ENCODE results near the gene CCDC187.
"Not testable (repeated sequence)": the region's sequence is repeated elsewhere in the genome, so short reads cannot be mapped to it uniquely, and the experiment has no call there.

Gene CCDC187

DNA sequence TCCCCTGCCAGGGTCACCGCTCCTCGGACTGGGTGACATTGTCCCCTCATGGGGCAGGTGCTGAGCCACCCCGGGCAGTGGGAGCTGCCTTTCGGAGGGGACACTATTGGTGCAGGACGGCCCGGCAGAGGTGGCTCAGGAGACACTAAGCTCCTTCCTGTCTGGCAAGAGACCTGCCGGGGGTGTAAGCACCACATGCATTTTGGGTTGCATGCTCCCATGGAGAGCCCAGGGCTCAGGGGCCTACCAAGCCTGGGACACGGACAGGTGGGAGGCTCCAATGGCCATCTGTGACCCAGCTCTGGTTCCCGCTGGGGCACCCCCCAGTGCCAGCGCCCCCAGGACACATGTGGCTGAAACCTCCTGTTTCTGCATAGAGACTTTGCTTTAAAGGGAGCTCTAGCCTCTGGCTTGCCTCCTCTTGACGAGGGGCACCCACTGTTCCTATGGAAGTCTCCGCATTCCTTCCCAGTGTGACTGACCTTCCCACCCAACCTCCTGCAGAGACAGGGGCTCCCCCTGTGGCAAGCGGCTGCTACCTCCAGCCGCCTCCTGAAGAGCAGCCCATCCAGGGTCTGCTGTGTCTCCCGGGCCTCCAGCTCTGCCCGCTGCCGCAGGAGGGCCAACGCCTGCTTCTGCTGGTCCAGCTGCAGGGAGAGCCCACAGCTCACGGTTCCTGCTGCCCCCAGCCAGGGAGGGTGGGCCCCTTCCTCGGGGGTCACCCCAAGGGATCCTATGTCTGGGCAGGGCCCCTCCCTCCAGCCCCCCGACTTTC is 28.1 kb downstream of the CCDC187 start:
- no peaks in the 10 kb centered on the region for H3K36me3 ChIP-seq
- no peak overlapping the region for H3K9ac ChIP-seq
- H3K4me2 ChIP-seq: no peak overlapping the region
- H3K27ac ChIP-seq: no peak overlapping the region
- peaks cover 21% of the 10 kb centered on the region for H3K4me1 ChIP-seq
- no peaks in the 10 kb centered on the region for H3K27me3 ChIP-seq
- H3K9me3 ChIP-seq: no peaks in the 10 kb centered on the region
- H3K4me3 ChIP-seq: no peak overlapping the region
- no peaks in the 10 kb centered on the region for H4K20me1 ChIP-seq
- no peak for TF ChIP-seq Cebpa-rat (IDR thresholded peaks at IDR 0.05)

DNA sequence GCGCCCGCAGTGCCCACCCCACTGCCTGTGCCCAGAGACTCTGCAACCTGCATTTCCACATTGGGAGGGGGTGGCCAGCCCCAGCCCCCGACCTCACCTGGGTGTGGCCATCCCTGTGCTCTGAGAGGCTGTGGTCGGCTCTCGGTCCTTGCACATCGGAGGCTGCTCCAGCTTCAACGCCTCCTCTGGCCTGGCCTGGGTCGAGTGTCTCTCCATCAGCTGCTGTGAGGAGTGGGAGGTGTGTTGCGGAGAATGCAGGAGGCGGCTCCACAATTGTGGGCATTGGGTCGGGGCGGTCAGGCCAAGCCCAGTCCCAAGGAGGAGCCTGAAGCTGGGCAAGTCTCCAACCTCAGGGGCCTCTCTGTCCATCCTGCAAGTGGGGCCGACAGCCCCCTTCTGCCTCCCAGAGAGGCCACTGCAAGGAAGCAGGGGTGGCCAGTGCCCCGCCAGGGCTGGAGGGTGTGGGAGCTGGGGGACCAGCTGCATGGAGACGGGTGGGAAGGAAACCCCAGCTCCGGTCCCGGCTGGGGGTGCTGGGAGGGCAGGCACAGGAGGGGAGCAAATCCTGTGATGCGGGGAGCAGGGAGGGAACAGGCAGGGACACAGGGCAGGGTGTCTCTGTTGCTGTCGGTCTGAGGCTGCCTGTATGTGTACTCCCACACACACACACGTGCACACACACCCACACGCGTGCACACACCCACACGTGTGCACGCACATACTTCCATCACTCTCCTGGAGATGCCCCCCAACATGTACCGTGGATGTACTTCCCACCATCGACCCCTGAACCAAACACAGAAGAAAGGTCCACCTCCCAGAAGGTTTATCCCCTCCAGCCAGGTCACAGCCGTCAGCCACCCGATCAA is 28.9 kb downstream of the CCDC187 start:
- H3K9ac ChIP-seq: no peak overlapping the region
- H3K27me3 ChIP-seq: no peaks in the 10 kb centered on the region
- no peak overlapping the region for H3K27ac ChIP-seq
- no peak overlapping the region for H3K4me2 ChIP-seq
- no peaks in the 10 kb centered on the region for H4K20me1 ChIP-seq
- no peaks in the 10 kb centered on the region for H3K9me3 ChIP-seq
- H3K4me3 ChIP-seq: no peak overlapping the region
- H3K4me1 ChIP-seq: peaks cover 13% of the 10 kb centered on the region
- TF ChIP-seq Cebpa-rat (IDR thresholded peaks at IDR 0.05): no peak
- H3K36me3 ChIP-seq: no peaks in the 10 kb centered on the region

DNA sequence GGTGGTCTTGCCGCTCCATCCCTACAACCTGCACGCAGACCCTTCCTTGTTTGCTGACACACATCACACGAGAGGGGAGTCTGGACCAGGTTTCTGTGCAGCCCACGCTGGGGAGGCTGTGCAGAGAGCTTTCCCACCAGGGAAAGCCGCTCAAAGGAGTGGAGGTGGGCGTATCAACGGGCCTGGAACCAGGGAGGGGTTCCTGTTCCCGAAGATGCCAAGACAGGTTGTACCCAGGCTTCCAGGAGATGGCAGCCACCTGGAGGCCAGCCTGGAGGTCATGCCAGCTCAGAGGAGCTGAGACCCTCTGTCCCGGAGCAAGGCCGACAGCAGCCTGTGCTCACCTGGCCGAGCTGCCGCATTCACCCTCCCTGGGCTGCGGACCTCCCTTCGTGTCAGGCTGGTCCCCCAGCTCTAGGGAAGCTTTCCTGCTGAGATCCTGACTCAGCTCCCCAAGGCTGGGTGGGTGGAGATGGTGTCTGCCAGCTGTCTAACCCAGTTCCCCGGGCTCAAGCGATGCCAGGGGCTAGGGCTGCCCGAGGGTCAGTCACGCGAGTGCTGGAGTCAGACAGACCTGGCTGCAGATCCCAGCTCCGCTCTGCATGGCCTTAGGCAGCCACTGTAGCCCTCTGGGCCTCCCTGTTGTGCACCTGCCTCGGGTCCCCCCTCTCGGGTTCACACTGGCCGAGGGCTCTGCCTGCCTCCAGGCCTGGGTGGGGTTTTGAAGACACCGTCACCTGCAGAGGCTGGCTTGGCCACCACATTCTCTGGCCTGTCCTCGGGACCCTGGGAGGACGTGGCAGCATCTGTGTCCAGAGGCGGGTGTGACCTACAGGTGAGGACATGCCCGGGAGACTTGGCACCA is 29.7 kb downstream of the CCDC187 start:
- Histone ChIP-seq H3K4me1 (peaks cover 9% of the 10 kb centered on the region; the same call in 1 of the 2 replicates), H3K4me2 (no peak overlapping the region), H3K27ac (no peak overlapping the region), H3K9me3 (no peaks in the 10 kb centered on the region), H3K27me3 (no peaks in the 10 kb centered on the region), H3K4me3 (no peak overlapping the region), H3K36me3 (no peaks in the 10 kb centered on the region), H4K20me1 (no peaks in the 10 kb centered on the region), H3K9ac (no peak overlapping the region)
- TF ChIP-seq Cebpa-rat (IDR thresholded peaks at IDR 0.05): no peak

GRCh38 chr9:136273244-136273865 is 30.5 kb downstream of the CCDC187 start:
- Histone ChIP-seq H3K36me3 (no peaks in the 10 kb centered on the region), H3K4me3 (no peak overlapping the region)
- no peak for TF ChIP-seq Cebpa-rat (IDR thresholded peaks at IDR 0.05)

DNA sequence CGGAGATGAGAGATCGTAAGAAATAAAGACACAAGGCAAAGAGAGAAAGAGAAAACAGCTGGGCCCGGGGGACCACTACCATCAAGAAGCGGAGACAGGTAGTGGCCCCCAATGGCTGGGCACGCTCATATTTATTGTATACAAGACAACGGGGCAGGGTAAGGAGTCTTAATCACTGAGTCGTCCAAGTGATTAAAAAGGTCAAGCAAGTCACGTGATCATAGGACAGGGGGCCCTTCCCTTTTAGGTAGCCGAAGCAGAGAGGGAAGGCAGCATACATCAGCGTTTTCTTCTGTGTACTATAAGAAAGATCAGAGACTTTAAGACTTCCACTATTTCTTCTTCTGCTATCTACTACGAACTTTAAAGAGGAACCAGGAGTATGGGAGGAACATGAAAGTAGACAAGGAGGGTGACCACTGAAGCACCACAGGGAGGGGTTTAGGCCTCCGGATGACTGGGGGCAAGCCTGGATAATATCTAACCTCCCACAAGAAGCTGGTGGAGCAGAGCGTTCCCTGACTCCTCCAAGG is 33.7 kb downstream of the CCDC187 start:
- no peak overlapping the region for H3K4me2 ChIP-seq
- peaks cover 35% of the 10 kb centered on the region for H3K4me1 ChIP-seq
- H3K27ac ChIP-seq: no peak overlapping the region

More at GRCh38 chr9:136273244-136273865, 30.5 kb downstream of the CCDC187 start:
- Histone ChIP-seq H3K4me1 (peaks cover 15% of the 10 kb centered on the region), H3K27ac (no peak overlapping the region), H3K9ac (no peak overlapping the region), H4K20me1 (no peaks in the 10 kb centered on the region), H3K27me3 (no peaks in the 10 kb centered on the region), H3K4me2 (no peak overlapping the region), H3K9me3 (no peaks in the 10 kb centered on the region)

GRCh38 chr9:136268735-136269134 is 35.2 kb downstream of the CCDC187 start:
- H3K27ac ChIP-seq: no peak overlapping the region
- peaks cover 51% of the 10 kb centered on the region for H3K4me1 ChIP-seq
- no peaks in the 10 kb centered on the region for H3K36me3 ChIP-seq
- no peak overlapping the region for H3K9ac ChIP-seq
- no peaks in the 10 kb centered on the region for H3K9me3 ChIP-seq
- no peaks in the 10 kb centered on the region for H4K20me1 ChIP-seq
- H3K27me3 ChIP-seq: no peaks in the 10 kb centered on the region
- peak overlapping the region; percentile 93 for H3K4me2 ChIP-seq
- no peak overlapping the region for H3K4me3 ChIP-seq
- no peak for TF ChIP-seq Cebpa-rat (IDR thresholded peaks at IDR 0.05)

More for the DNA sequence above, 33.7 kb downstream of the CCDC187 start:
- Histone ChIP-seq H3K9ac (no peak overlapping the region), H4K20me1 (no peaks in the 10 kb centered on the region), H3K27me3 (no peaks in the 10 kb centered on the region), H3K36me3 (no peaks in the 10 kb centered on the region), H3K9me3 (no peaks in the 10 kb centered on the region), H3K4me3 (no peak overlapping the region)
- TF ChIP-seq Cebpa-rat (IDR thresholded peaks at IDR 0.05): no peak

GRCh38 chr9:136268318-136268717 is 35.6 kb downstream of the CCDC187 start:
- peak overlapping the region; percentile 93 for H3K4me2 ChIP-seq
- no peaks in the 10 kb centered on the region for H4K20me1 ChIP-seq
- no peaks in the 10 kb centered on the region for H3K27me3 ChIP-seq
- H3K27ac ChIP-seq: peak overlapping the region; percentile 79; the same call in 1 of the 2 replicates
- H3K36me3 ChIP-seq: no peaks in the 10 kb centered on the region
- no peaks in the 10 kb centered on the region for H3K9me3 ChIP-seq
- H3K4me3 ChIP-seq: peak overlapping the region; percentile 64; the same call in 1 of the 2 replicates
- peaks cover 55% of the 10 kb centered on the region for H3K4me1 ChIP-seq
- peak overlapping the region; percentile 75 for H3K9ac ChIP-seq
- no peak for TF ChIP-seq Cebpa-rat (IDR thresholded peaks at IDR 0.05)

GRCh38 chr9:136267261-136268111 is 36.4 kb downstream of the CCDC187 start:
- peaks cover 63% of the 10 kb centered on the region for H3K4me1 ChIP-seq
- TF ChIP-seq Cebpa-rat (IDR thresholded peaks at IDR 0.05): no peak
- H3K27me3 ChIP-seq: no peaks in the 10 kb centered on the region
- no peaks in the 10 kb centered on the region for H4K20me1 ChIP-seq
- no peaks in the 10 kb centered on the region for H3K9me3 ChIP-seq
- peak overlapping the region; percentile 93 for H3K4me2 ChIP-seq
- H3K4me3 ChIP-seq: peak overlapping the region; percentile 64
- H3K27ac ChIP-seq: peak overlapping the region; percentile 79
- H3K36me3 ChIP-seq: no peaks in the 10 kb centered on the region
- H3K9ac ChIP-seq: peak overlapping the region; percentile 75

DNA sequence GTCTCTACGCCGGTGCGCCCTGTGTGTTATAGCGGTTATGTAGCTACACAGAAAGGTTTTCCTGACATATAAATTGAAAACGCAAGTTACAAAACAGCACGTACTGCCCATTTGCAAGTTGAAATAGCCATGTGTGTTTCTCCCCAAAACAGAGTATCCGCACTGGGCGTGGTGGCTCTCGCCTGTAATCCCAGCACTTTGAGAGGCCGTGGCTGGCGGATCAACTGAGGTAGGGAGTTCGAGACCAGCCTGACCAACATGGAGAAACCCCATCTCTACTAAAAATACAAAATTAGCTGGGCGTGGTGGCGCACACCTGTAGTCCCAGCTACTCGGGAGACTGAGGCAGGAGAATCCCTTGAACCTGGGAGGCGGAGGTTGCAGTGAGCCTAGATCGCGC is 37.3 kb downstream of the CCDC187 start:
- not testable (repeated sequence) for H3K36me3 ChIP-seq, H3K9me3 ChIP-seq, H4K20me1 ChIP-seq, H3K4me3 ChIP-seq, H3K27ac ChIP-seq, H3K9ac ChIP-seq, H3K27me3 ChIP-seq
- peaks cover 71% of the 10 kb centered on the region for H3K4me1 ChIP-seq
- peak overlapping the region; percentile 93 for H3K4me2 ChIP-seq
